Coronary artery (tissue), 2 donors: Measurements from ENCODE around the gene PDRG1.

Experiments
- DNase-seq: peaks from one replicate; pipeline ENCODE4 v3.0.0-alpha.2; 2017; ENCODE audit warnings: low spot score
- H3K27ac ChIP-seq, 2 donors: fragments of 200-600 bp; sonication (generic); one replicate each; pipeline ENCODE4 v1.5.1; 2016 to 2019
- H3K4me3 ChIP-seq: fragments of 200-600 bp; sonication (generic); 2 replicates; pipeline ENCODE4 v1.5.1; 2016; ENCODE audit warnings: mild to moderate bottlenecking, moderate library complexity
- CTCF ChIP-seq: fragments of 200-600 bp; sonication (generic); IDR thresholded peaks from one replicate; pipeline ENCODE4 v1.5.1; 2019; ENCODE audit warnings: antibody characterized with exemption

Gene PDRG1

GRCh38 chr20:31894980-31895675, 56.7 kb downstream of the PDRG1 start:
- no peak overlapping the region for H3K4me3 ChIP-seq
- H3K27ac ChIP-seq = peak overlapping the region in 1 of 2 donors; percentile 72
- DNase-seq = peak; percentile 78

More at GRCh38 chr20:31894980-31895675, 56.7 kb downstream of the PDRG1 start:
- TF ChIP-seq CTCF = no peak
